ENCODE data around the gene CYREN. TPM values are rescaled to one million over a fixed set of nuclear protein-coding genes. Genes with fewer than 3 reads are reported as not detected.
A peak's percentile ranks its signal among the peaks of the same experiment; 100 is the strongest.

CYREN gene
- total and polyA plus RNA-seq, 2 of the 13 experiments (the other 11 are each of a cell fraction or from before 2014, with no cell fraction given), result 20.7 to 60.7 TPM

- TF ChIP-seq ASH2L (IDR thresholded peaks at IDR 0.05; ENCODE audit: insufficient read length, low read depth, low read length) (peak; percentile 79), FOSL1 (CRISPR knock-in tag; IDR thresholded peaks at IDR 0.05; ENCODE audit: borderline replicate concordance) (no peak), ZBTB49 (CRISPR knock-in tag; IDR thresholded peaks at IDR 0.05; ENCODE audit: borderline replicate concordance) (no peak), ZNF256 (CRISPR knock-in tag; conservative IDR thresholded peaks at IDR 0.05) (no peak; the same call in 1 of the 2 replicates), ZNF335 (CRISPR knock-in tag; IDR thresholded peaks at IDR 0.05) (no peak), KDM4B (CRISPR knock-in tag; IDR thresholded peaks at IDR 0.05) (0 out of 2 replicates have a peak, but pooled peaks have one; percentile 23), NFYC (CRISPR knock-in tag; IDR thresholded peaks at IDR 0.05) (no peak), ZNF430 (CRISPR knock-in tag; IDR thresholded peaks at IDR 0.05) (no peak), NFKB2 (CRISPR knock-in tag; IDR thresholded peaks at IDR 0.05; ENCODE audit: borderline replicate concordance) (peak; percentile 61; the same call in 1 of the 2 replicates), SIX4 (CRISPR knock-in tag; IDR thresholded peaks at IDR 0.05) (no peak), XBP1 (CRISPR knock-in tag; IDR thresholded peaks at IDR 0.05) (no peak), GMEB2 (CRISPR knock-in tag; IDR thresholded peaks at IDR 0.05; ENCODE audit: low read depth) (no peak), NR2F1 (CRISPR knock-in tag; IDR thresholded peaks at IDR 0.05) (no peak), BCL6 (CRISPR knock-in tag; IDR thresholded peaks at IDR 0.05) (peak; percentile 6; the same call in 1 of the 2 replicates), DNMT1 (CRISPR knock-in tag; IDR thresholded peaks at IDR 0.05) (no peak), ZBTB7B (CRISPR knock-in tag; IDR thresholded peaks at IDR 0.05) (0 out of 2 replicates have a peak, but pooled peaks have one; percentile 26), RXRB (CRISPR knock-in tag; IDR thresholded peaks at IDR 0.05; ENCODE audit: borderline replicate concordance) (no peak), SP140L (CRISPR knock-in tag; IDR thresholded peaks at IDR 0.05; ENCODE audit: borderline replicate concordance) (no peak), ZFP91 (CRISPR knock-in tag; IDR thresholded peaks at IDR 0.05; ENCODE audit: borderline replicate concordance) (peak; percentile 66; the same call in 1 of the 2 replicates), CBFB (CRISPR knock-in tag; IDR thresholded peaks at IDR 0.05) (no peak), ZNF280B (CRISPR knock-in tag; IDR thresholded peaks at IDR 0.05; ENCODE audit: borderline replicate concordance) (peak; percentile 51; the same call in 1 of the 2 replicates), ZNF414 (CRISPR knock-in tag; IDR thresholded peaks at IDR 0.05) (no peak; the same call in 1 of the 2 replicates)
Observed at GRCh38 chr7:135211179-135211945, 40.9 kb upstream of the CYREN start, which contains the start of gene WDR91 (continued).
